Neural crest cell (in vitro differentiated cells): ENCODE data around the gene LATS1. TPM values are rescaled to one million over a fixed set of nuclear protein-coding genes. Genes with fewer than 3 reads are reported as not detected.

Source experiments
- DNase-seq: peaks from one replicate; pipeline ENCODE4 v3.0.0; 2021; ENCODE audit warnings: low read depth, mixed read lengths, low spot score
- H3K27ac Mint-ChIP-seq: one replicate; pipeline ENCODE4 v1.8.0; 2021; ENCODE audit warnings: mild to moderate bottlenecking, mixed read lengths; ENCODE audit not compliant: unreplicated experiment
- H3K27me3 Mint-ChIP-seq: 2 replicates; pipeline ENCODE4 v1.8.0; 2021; ENCODE audit warnings: low read depth, mild to moderate bottlenecking, mixed read lengths
- H3K36me3 Mint-ChIP-seq: 2 replicates; pipeline ENCODE4 v1.8.0; 2021; ENCODE audit warnings: low read depth, mild to moderate bottlenecking, mixed read lengths
- H3K4me1 Mint-ChIP-seq: 2 replicates; pipeline ENCODE4 v1.8.0; 2021; ENCODE audit warnings: mixed read lengths
- H3K4me3 Mint-ChIP-seq: one replicate; pipeline ENCODE4 v1.8.0; 2021; ENCODE audit warnings: mild to moderate bottlenecking, mixed read lengths
- H3K9me3 Mint-ChIP-seq: 2 replicates; pipeline ENCODE4 v1.8.0; 2021; ENCODE audit warnings: mixed read lengths
- total RNA-seq: library from RNA; stranded (reverse); gene quantifications from 2 replicates; pipeline ENCODE4 v1.2.1, GENCODE V29; 2021
- TF ChIP-seq, protein P1 (sequence below): fragments of 200-600 bp; sonication (generic); conservative IDR thresholded peaks from 2 replicates; pipeline ENCODE4 v1.5.0; 2021; ENCODE audit warnings: antibody characterized with exemption, mild to moderate bottlenecking

The LATS1 gene
- total RNA-seq, 1 donor from 2014 or later = 27.4 TPM

- Mint-ChIP-seq H3K27ac (peak overlapping the region; percentile 75), H3K4me1 (no peaks in the 10 kb centered on the region), H3K4me3 (no peak overlapping the region), H3K36me3 (peaks cover 10% of the 10 kb centered on the region), H3K9me3 (no peaks in the 10 kb centered on the region), H3K27me3 (no peaks in the 10 kb centered on the region)
- TF ChIP-seq, protein P1, sequence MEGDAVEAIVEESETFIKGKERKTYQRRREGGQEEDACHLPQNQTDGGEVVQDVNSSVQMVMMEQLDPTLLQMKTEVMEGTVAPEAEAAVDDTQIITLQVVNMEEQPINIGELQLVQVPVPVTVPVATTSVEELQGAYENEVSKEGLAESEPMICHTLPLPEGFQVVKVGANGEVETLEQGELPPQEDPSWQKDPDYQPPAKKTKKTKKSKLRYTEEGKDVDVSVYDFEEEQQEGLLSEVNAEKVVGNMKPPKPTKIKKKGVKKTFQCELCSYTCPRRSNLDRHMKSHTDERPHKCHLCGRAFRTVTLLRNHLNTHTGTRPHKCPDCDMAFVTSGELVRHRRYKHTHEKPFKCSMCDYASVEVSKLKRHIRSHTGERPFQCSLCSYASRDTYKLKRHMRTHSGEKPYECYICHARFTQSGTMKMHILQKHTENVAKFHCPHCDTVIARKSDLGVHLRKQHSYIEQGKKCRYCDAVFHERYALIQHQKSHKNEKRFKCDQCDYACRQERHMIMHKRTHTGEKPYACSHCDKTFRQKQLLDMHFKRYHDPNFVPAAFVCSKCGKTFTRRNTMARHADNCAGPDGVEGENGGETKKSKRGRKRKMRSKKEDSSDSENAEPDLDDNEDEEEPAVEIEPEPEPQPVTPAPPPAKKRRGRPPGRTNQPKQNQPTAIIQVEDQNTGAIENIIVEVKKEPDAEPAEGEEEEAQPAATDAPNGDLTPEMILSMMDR = no peak
- no peak for DNase-seq
These were observed 90.2 kb downstream of the LATS1 start for GRCh38 chr6:149627672-149628071.

GRCh38 chr6:149615805-149616204 lies 102.1 kb downstream of the LATS1 start:
- TF ChIP-seq, protein P1 = no peak
- DNase-seq = no peak
- peaks cover 24% of the 10 kb centered on the region for H3K36me3 Mint-ChIP-seq
- no peak overlapping the region for H3K4me3 Mint-ChIP-seq
- peaks cover 4% of the 10 kb centered on the region for H3K9me3 Mint-ChIP-seq
- no peaks in the 10 kb centered on the region for H3K27me3 Mint-ChIP-seq
- no peak overlapping the region for H3K27ac Mint-ChIP-seq
- H3K4me1 Mint-ChIP-seq = peaks cover 6% of the 10 kb centered on the region

GRCh38 chr6:149614337-149614736 lies 103.6 kb downstream of the LATS1 start:
- no peak overlapping the region for H3K27ac Mint-ChIP-seq
- TF ChIP-seq, protein P1 = no peak
- no peak for DNase-seq
- H3K36me3 Mint-ChIP-seq = peaks cover 19% of the 10 kb centered on the region
- H3K4me3 Mint-ChIP-seq = no peak overlapping the region
- H3K27me3 Mint-ChIP-seq = no peaks in the 10 kb centered on the region
- peaks cover 4% of the 10 kb centered on the region for H3K9me3 Mint-ChIP-seq
- peaks cover 6% of the 10 kb centered on the region for H3K4me1 Mint-ChIP-seq

DNA sequence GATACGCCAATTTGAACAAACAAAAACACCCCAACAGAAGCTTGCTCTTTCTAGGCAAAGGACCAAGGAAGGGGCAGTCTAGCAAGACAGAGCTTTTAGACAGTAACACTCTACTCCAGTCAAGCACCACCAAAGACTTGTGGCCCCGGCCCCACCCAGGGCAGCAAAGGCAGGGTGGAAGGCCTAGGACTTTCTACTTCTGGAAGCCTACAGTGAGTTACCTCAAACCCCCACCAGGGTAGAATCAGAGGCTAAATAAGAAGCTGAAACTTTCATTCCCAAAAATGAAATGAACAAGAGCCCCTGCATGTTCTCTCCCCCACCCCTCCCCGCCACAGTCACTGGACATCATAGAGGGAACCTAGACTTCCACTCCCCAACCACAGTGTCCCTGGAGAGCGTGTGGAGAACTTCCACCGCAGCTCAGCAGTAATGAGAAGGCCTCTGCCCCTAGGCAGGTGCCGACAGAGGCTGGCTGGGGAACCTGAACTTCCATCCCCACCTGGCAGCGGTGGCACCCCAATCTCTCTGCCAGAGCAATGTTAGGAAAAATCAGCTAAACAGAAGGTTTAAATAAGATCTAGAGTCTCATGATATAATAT lies 109.4 kb downstream of the LATS1 start:
- Mint-ChIP-seq H3K27me3 (no peaks in the 10 kb centered on the region), H3K4me1 (no peaks in the 10 kb centered on the region), H3K9me3 (peaks cover 4% of the 10 kb centered on the region), H3K27ac (no peak overlapping the region), H3K36me3 (peaks cover 11% of the 10 kb centered on the region), H3K4me3 (no peak overlapping the region)
- TF ChIP-seq, protein P1 = no peak
- no peak for DNase-seq

Other genes starting within 250 kb of the LATS1 start
- 0.14 and 0.16 TPM in 2 replicates for gene ZC3H12D, start 233.1 kb downstream of the LATS1 start, total RNA-seq
- gene PPIL4, start 172.1 kb downstream of the LATS1 start, total RNA-seq = 39.5 and 39.9 TPM in 2 replicates
- 18.5 and 20.3 TPM in 2 replicates for gene GINM1, start 151.7 kb downstream of the LATS1 start, total RNA-seq
- 15.0 and 15.5 TPM in 2 replicates for gene KATNA1, start 69.4 kb downstream of the LATS1 start, total RNA-seq
- 67.2 and 73.3 TPM in 2 replicates for gene NUP43, start 28.4 kb upstream of the LATS1 start, total RNA-seq
- gene PCMT1, start 31.6 kb upstream of the LATS1 start, total RNA-seq = 65.5 and 67.4 TPM in 2 replicates
- 29.0 and 29.8 TPM in 2 replicates for gene LRP11, start 146.3 kb upstream of the LATS1 start, total RNA-seq
- not detected in 2 replicates for gene RAET1E, start 180.0 kb upstream of the LATS1 start, total RNA-seq
- not detected in 2 replicates for gene RAET1G, start 205.0 kb upstream of the LATS1 start, total RNA-seq
- 0.23 and 0.30 TPM in 2 replicates for gene ULBP2, start 223.9 kb upstream of the LATS1 start, total RNA-seq
- gene ULBP1, start 245.8 kb upstream of the LATS1 start, total RNA-seq = 2.3 and 2.5 TPM in 2 replicates